HepG2 (cell line): ENCODE measurements around the gene NIPAL1. TPM values are rescaled to one million over a fixed set of nuclear protein-coding genes. Genes with fewer than 3 reads are reported as not detected.
A peak's percentile ranks its signal among the peaks of the same experiment; 100 is the strongest.

Source experiments
- ARID5B ChIP-seq: IDR thresholded peaks from 2 replicates; pipeline ENCODE4 v1.4.0; 2020; ENCODE audit warnings: mild to moderate bottlenecking, missing genetic modification reagents
- ASH2L ChIP-seq: fragments of 300-600, 200-600 bp; sonication (generic); IDR thresholded peaks from 2 replicates; pipeline ENCODE4 v1.7.0; 2017; ENCODE audit warnings: low read depth, mild to moderate bottlenecking, moderate library complexity, mixed read lengths, low read length; ENCODE audit not compliant: insufficient read length
- BHLHE40 ChIP-seq: IDR thresholded peaks from 2 replicates; pipeline ENCODE4 v1.6.1; 2011; ENCODE audit warnings: low read length, improper control_type of control experiment
- EHMT2 ChIP-seq: fragments of 200-600 bp; sonication (generic); IDR thresholded peaks from 2 replicates; pipeline ENCODE4 v1.7.0; 2017; ENCODE audit warnings: antibody characterized with exemption, low read depth, low read length, borderline replicate concordance
- EP300 ChIP-seq, 3 experiments: sonication (generic) in 1 of 3; formaldehyde crosslinking in 1 of 3; IDR thresholded peaks; 2 replicates each; pipeline versions ENCODE4 v1.5.1 to v1.6.1; 2011 to 2020; ENCODE audit warnings: low read depth in 2 of 3, low read length in 2 of 3, borderline replicate concordance in 1 of 3, improper control_type of control experiment in 1 of 3, mild to moderate bottlenecking in 1 of 3, missing genetic modification reagents in 1 of 3, moderate library complexity in 1 of 3
- FOSL1 ChIP-seq: sonication (generic); formaldehyde crosslinking; IDR thresholded peaks from 2 replicates; pipeline ENCODE4 v1.9.0; 2021; ENCODE audit warnings: missing genetic modification reagents, borderline replicate concordance
- FOSL2 ChIP-seq: sonication (generic); formaldehyde crosslinking; IDR thresholded peaks from 2 replicates; pipeline ENCODE4 v1.4.0; 2020; ENCODE audit warnings: missing genetic modification reagents
- GFI1 ChIP-seq: sonication (generic); formaldehyde crosslinking; IDR thresholded peaks from 2 replicates; pipeline ENCODE4 v1.5.0; 2020; ENCODE audit warnings: missing genetic modification reagents, mild to moderate bottlenecking, borderline replicate concordance
- RARG ChIP-seq: sonication (generic); formaldehyde crosslinking; IDR thresholded peaks from 2 replicates; pipeline ENCODE4 v1.4.0; 2020; ENCODE audit warnings: low read depth, mild to moderate bottlenecking, missing genetic modification reagents
- SOX6 ChIP-seq, 2 experiments: fragments of 450-650 bp in 1 of 2; sonication (generic) in 1 of 2; formaldehyde crosslinking in 1 of 2; IDR thresholded peaks; 2 replicates each; pipeline versions ENCODE4 v1.4.0 to v1.6.1; 2017 to 2020; ENCODE audit warnings: antibody characterized with exemption in 1 of 2, mild to moderate bottlenecking in 1 of 2, missing genetic modification reagents in 1 of 2
- SP1 ChIP-seq, 2 experiments: fragments of 450-650 bp in 1 of 2; sonication (generic) in 1 of 2; formaldehyde crosslinking in 1 of 2; IDR thresholded peaks; 2 replicates each; pipeline versions ENCODE4 v1.4.0 to v1.6.1; 2016 to 2020; ENCODE audit warnings: missing genetic modification reagents in 1 of 2
- TBX2 ChIP-seq: sonication (generic); formaldehyde crosslinking; IDR thresholded peaks from 2 replicates; pipeline ENCODE4 v1.5.0; 2020; ENCODE audit warnings: missing genetic modification reagents, mild to moderate bottlenecking, borderline replicate concordance
- ZNF263 ChIP-seq: sonication (generic); formaldehyde crosslinking; IDR thresholded peaks from 2 replicates; pipeline ENCODE4 v1.4.0; 2020; ENCODE audit warnings: missing genetic modification reagents
- ZNF619 ChIP-seq: sonication (generic); formaldehyde crosslinking; IDR thresholded peaks from 2 replicates; pipeline ENCODE4 v1.4.0; 2020; ENCODE audit warnings: mild to moderate bottlenecking, missing genetic modification reagents
- ZNF644 ChIP-seq: IDR thresholded peaks from 2 replicates; pipeline ENCODE4 v1.6.1; 2016; ENCODE audit warnings: low read depth
- ZSCAN29 ChIP-seq: sonication (generic); formaldehyde crosslinking; conservative IDR thresholded peaks from 2 replicates; pipeline ENCODE4 v1.4.0; 2020; ENCODE audit warnings: mild to moderate bottlenecking, missing genetic modification reagents
- ZSCAN31 ChIP-seq: sonication (generic); formaldehyde crosslinking; IDR thresholded peaks from 2 replicates; pipeline ENCODE4 v1.5.0; 2020; ENCODE audit warnings: low read depth, mild to moderate bottlenecking, missing genetic modification reagents
- polyA plus RNA-seq, 8 experiments: library from polyadenylated mRNA; depleted of rRNA in 3 of 8; stranded (reverse) in 7 of 8; unstranded in 1 of 8; fragments of >200 nt; fragmentation: Illumina TruSeq in 4 of 8; extraction: Trizol in 4 of 8; gene quantifications; 2 replicates each; pipeline versions ENCODE4 v1.2.1 to v1.2.3, GENCODE V29; 2011 to 2016; ENCODE audit warnings: low read depth in 4 of 8, missing spikeins in 1 of 8, mixed read lengths in 1 of 8; ENCODE audit not compliant: insufficient read depth in 1 of 8
- total RNA-seq, 5 experiments: library from RNA; depleted of rRNA; stranded (reverse); fragments of >200 nt; fragmentation: Illumina TruSeq; extraction: Trizol; gene quantifications; 2 replicates each; pipeline ENCODE4 v1.2.3, GENCODE V29; 2016; ENCODE audit warnings: low read depth in 1 of 5
- TF ChIP-seq, protein P1 (sequence below): sonication (generic); formaldehyde crosslinking; IDR thresholded peaks from 2 replicates; pipeline ENCODE4 v1.4.0; 2020; ENCODE audit warnings: missing genetic modification reagents, mild to moderate bottlenecking, borderline replicate concordance
- TF ChIP-seq, protein P2 (sequence below): sonication (generic); formaldehyde crosslinking; IDR thresholded peaks from 2 replicates; pipeline ENCODE4 v1.4.0; 2020; ENCODE audit warnings: missing genetic modification reagents
- TF ChIP-seq, protein P3 (sequence below): sonication (generic); formaldehyde crosslinking; IDR thresholded peaks from 2 replicates; pipeline ENCODE4 v1.5.0; 2020; ENCODE audit warnings: missing genetic modification reagents

Gene NIPAL1
- total and polyA plus RNA-seq, 2 of the 13 experiments (the other 11 are each of a cell fraction or from before 2014, with no cell fraction given): 1.4 to 3.4 TPM

DNA sequence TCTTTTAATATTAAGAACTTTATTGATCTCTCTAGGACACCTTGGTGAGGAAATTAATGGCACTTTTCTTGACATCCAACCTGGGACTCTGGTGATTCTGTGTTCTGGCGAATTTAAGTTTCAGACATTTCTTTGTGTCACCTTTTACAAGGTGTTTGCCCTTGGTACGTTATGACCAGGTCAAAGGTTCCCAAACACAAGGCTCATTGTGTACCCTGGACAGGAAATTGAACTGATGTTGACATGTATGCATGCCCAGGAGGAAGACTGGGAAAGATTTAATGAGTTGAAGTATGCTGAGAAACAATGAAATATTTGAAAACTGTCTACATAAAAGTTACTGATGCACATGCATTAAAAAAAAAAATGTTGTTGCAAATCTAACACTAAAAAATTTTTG is 22.1 kb downstream of the NIPAL1 start (continued):
- peak; percentile 34 for TF ChIP-seq ASH2L
- TF ChIP-seq SOX6 (IDR thresholded peaks at IDR 0.05): no peak
- peak; percentile 77 for TF ChIP-seq SOX6 (CRISPR knock-in tag; IDR thresholded peaks at IDR 0.05)
- no peak for TF ChIP-seq ZNF263
- no peak for TF ChIP-seq ZNF619 (CRISPR knock-in tag)
- no peak for TF ChIP-seq SP1 (IDR thresholded peaks at IDR 0.05)
- TF ChIP-seq SP1 (CRISPR knock-in tag; IDR thresholded peaks at IDR 0.05): no peak
- TF ChIP-seq BHLHE40: no peak
- TF ChIP-seq FOSL1 (CRISPR knock-in tag): no peak
- no peak for TF ChIP-seq RARG (CRISPR knock-in tag)
- peak; percentile 79 for TF ChIP-seq ARID5B (CRISPR knock-in tag)
- TF ChIP-seq EHMT2: 0 out of 2 replicates have a peak, but pooled peaks have one; percentile 35
- peak in 1 of 2 experiments; percentile 75; a peak in 2 of 4 replicates for TF ChIP-seq EP300 (IDR thresholded peaks at IDR 0.05; ENCODE audit: low read depth in 2 of 2, low read length in 2 of 2)
- TF ChIP-seq EP300 (CRISPR knock-in tag; IDR thresholded peaks at IDR 0.05; ENCODE audit: borderline replicate concordance): no peak
- TF ChIP-seq, protein P1, sequence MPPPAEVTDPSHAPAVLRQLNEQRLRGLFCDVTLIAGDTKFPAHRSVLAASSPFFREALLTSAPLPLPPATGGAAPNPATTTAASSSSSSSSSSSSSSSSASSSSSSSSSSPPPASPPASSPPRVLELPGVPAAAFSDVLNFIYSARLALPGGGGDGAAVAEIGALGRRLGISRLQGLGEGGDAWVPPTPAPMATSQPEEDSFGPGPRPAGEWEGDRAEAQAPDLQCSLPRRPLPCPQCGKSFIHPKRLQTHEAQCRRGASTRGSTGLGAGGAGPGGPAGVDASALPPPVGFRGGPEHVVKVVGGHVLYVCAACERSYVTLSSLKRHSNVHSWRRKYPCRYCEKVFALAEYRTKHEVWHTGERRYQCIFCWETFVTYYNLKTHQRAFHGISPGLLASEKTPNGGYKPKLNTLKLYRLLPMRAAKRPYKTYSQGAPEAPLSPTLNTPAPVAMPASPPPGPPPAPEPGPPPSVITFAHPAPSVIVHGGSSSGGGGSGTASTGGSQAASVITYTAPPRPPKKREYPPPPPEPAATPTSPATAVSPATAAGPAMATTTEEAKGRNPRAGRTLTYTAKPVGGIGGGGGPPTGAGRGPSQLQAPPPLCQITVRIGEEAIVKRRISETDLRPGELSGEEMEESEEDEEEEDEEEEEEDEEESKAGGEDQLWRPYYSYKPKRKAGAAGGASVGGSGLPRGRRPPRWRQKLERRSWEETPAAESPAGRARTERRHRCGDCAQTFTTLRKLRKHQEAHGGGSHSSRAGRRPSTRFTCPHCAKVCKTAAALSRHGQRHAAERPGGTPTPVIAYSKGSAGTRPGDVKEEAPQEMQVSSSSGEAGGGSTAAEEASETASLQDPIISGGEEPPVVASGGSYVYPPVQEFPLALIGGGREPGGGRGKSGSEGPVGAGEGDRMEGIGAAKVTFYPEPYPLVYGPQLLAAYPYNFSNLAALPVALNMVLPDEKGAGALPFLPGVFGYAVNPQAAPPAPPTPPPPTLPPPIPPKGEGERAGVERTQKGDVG (CRISPR knock-in tag): no peak
- TF ChIP-seq GFI1 (CRISPR knock-in tag): no peak
- no peak for TF ChIP-seq ZSCAN29 (CRISPR knock-in tag)
- TF ChIP-seq TBX2 (CRISPR knock-in tag): peak; percentile 63; the same call in 1 of the 2 replicates
- TF ChIP-seq, protein P2, sequence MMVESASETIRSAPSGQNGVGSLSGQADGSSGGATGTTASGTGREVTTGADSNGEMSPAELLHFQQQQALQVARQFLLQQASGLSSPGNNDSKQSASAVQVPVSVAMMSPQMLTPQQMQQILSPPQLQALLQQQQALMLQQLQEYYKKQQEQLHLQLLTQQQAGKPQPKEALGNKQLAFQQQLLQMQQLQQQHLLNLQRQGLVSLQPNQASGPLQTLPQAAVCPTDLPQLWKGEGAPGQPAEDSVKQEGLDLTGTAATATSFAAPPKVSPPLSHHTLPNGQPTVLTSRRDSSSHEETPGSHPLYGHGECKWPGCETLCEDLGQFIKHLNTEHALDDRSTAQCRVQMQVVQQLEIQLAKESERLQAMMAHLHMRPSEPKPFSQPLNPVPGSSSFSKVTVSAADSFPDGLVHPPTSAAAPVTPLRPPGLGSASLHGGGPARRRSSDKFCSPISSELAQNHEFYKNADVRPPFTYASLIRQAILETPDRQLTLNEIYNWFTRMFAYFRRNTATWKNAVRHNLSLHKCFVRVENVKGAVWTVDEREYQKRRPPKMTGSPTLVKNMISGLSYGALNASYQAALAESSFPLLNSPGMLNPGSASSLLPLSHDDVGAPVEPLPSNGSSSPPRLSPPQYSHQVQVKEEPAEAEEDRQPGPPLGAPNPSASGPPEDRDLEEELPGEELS (CRISPR knock-in tag): peak; percentile 39; the same call in 1 of the 2 replicates
- no peak for TF ChIP-seq ZNF644 (CRISPR knock-in tag)
- TF ChIP-seq FOSL2 (CRISPR knock-in tag): no peak
- TF ChIP-seq, protein P3, sequence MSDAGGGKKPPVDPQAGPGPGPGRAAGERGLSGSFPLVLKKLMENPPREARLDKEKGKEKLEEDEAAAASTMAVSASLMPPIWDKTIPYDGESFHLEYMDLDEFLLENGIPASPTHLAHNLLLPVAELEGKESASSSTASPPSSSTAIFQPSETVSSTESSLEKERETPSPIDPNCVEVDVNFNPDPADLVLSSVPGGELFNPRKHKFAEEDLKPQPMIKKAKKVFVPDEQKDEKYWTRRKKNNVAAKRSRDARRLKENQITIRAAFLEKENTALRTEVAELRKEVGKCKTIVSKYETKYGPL (CRISPR knock-in tag): no peak
- TF ChIP-seq ZSCAN31: no peak
